Activated CD8-positive, alpha-beta memory T cell treated with anti-CD3 and anti-CD28 coated beads, Interleukin-2, amount 50 U/mL, for 48 hours (primary cell): ENCODE measurements around the gene FAM228A.
"Not testable (repeated sequence)": the region's sequence is repeated elsewhere in the genome, so short reads cannot be mapped to it uniquely, and the experiment has no call there.

Source experiments
- DNase-seq: peaks from one replicate; pipeline ENCODE4 v3.0.0-alpha.2; 2020

FAM228A gene

DNA sequence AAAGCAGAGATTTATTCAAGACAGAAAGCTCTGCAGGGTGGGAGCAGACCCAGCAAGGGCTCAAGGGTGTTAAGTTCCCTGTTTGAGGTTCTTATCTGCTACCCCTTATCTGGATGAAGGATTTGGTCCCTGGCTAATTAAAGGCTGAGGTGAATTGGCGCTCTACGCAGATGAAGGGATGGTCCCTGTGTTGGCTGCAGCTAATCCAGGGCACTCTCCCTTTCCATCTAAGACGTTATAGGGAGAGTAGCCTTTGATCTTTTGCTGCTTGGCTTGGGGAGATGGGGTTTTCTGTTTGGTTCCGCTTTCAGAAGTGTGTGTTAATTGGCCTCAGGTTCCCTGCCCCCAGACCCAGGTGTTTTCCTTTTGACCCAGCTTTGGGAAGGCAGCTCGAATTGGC is 17.0 kb downstream of the FAM228A start:
- DNase-seq = no peak

- DNase-seq = not testable (repeated sequence)
Measured at GRCh38 chr2:24197213-24197612, 22.4 kb downstream of the FAM228A start.

- no peak for DNase-seq
Measured at GRCh38 chr2:24199968-24200590, 25.2 kb downstream of the FAM228A start.

DNA sequence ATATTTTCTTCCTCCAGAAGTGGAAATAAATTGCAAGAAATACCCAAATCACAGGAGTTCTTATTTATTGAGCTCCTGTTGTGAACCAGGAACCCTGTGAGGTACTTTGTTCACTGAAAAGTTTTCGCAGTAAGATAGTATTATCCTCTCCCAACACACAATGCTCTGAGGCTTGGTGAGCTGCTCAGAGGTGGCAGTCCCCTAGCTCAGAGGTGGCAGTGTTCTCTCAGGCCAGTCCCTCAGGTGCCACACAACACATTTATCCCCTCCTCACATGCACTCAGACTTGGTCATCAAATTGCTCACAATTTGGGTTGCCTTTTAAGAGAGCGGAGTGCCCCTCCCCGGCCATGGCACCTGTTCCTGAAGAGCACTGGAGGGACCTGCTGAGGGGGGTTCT is 25.9 kb downstream of the FAM228A start:
- no peak for DNase-seq

DNA sequence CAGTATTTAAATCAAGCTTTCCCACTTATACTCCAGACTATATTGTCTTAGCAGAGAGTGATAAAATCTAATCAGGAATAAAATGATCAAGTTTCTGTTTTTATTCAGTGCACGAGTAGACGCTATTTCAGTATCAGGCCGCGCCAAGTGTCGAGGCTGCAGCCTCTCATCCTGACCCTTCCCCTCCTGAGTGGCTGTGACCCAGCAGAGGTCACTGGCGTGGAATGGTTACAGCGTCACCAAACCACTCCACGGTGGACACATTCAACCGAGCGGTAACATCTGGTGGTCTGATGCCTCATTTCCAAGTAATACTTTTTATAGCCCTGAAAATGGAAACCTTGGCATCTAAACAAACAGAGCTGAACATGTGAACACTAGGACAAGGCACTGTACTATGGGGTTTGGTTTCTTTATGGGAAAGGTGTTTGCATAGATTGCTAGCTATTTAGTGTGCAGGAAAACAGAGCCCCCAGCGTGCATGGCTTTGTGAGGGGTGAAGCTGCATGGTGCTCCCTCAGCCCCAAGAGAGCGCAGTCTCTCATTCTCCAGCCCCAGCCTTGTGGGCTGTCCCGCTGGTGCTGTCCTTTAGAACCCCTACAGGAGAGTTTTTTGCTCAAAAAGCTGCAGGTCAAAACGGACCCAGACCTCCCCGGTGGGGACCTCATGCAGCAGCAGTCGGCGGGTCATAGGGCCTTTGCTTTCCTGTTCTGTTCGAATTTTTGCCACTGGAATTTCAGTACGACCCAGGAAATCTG is 28.4 kb downstream of the FAM228A start:
- DNase-seq = no peak

- DNase-seq = no peak
Measured at GRCh38 chr2:24203787-24204150, 28.9 kb downstream of the FAM228A start.

DNA sequence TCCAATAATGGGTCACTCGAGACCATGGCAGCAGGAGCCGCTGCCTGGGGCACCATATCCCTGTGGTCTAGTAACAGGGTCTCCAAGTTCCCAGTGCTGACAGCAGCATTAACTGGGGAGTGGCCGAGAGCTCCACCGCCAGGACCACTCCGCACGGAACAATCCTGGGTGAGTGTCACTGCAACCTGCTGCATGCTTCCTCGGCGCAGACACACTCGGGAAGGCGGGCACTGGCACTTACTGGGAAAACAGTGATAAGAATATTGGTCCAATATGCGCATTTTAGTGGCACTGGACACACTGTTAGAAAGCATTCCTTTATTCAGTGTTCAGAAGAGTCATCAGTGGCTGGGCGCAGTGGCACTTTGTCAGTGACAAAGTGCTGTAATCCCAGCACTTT is 29.7 kb downstream of the FAM228A start:
- DNase-seq = no peak

GRCh38 chr2:24205131-24205530 is 30.3 kb downstream of the FAM228A start:
- no peak for DNase-seq

GRCh38 chr2:24206242-24206641 is 31.4 kb downstream of the FAM228A start:
- DNase-seq = no peak

GRCh38 chr2:24206714-24207113 is 31.9 kb downstream of the FAM228A start:
- no peak for DNase-seq

GRCh38 chr2:24207359-24207758 is 32.5 kb downstream of the FAM228A start:
- DNase-seq = no peak

DNA sequence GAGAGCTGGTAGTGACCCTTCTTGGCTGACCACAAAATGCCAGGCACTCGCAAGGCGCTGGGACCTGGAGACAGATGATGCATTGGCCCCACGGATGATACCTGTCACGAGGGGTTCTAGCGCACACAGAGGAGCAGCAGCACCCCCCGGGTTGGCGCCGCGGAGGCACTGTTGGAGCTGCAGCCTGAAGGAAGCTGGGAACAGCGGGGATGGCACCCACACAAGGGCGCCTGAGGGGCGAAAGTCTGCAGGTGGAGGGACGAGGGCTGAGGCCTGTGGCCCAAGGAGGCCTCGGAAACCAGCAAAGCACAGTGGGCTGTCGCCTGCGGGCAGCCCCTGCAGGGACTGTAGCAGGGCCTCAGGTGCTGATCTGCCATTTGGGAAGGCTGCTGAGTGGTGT is 33.6 kb downstream of the FAM228A start:
- no peak for DNase-seq

GRCh38 chr2:24209389-24210105 is 34.7 kb downstream of the FAM228A start:
- no peak for DNase-seq

DNA sequence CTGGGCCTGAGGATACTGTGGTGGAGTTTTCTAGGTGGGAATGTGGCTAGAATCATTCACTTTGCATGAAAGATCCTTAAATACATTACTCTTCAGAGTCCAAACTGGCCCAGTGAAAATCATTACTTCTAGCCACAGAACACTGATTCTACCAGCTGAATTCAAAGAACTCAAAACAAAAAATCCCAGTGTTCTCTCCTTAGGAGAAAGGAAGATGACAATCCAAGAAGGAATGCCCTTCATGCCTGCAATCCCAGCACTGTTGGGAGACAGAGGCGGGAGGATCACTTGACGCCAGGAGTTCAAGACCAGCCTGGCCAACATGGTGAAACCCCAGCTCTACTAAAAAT is 35.2 kb downstream of the FAM228A start:
- DNase-seq = no peak

DNA sequence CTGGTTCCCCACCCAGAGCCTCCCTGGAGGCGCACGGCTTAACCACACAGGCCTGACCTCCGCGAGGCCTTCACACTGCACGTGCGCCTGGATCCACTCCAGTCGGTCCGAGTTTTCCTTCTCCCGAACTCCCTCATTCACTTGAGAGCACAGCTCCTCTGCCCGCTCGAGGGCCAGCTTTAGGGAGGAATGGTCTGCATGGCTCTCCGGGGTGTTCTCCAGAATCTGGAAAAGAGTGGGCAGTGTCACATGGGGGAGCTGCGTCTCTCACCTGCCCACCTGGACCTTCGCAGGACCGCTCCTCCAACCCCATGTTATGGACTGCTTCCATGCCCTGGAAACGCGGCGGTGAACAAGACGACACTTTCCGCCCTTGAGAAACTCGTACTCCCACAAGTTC is 35.9 kb downstream of the FAM228A start:
- no peak for DNase-seq

- no peak for DNase-seq
Measured at GRCh38 chr2:24211408-24211807, 36.6 kb downstream of the FAM228A start.

DNA sequence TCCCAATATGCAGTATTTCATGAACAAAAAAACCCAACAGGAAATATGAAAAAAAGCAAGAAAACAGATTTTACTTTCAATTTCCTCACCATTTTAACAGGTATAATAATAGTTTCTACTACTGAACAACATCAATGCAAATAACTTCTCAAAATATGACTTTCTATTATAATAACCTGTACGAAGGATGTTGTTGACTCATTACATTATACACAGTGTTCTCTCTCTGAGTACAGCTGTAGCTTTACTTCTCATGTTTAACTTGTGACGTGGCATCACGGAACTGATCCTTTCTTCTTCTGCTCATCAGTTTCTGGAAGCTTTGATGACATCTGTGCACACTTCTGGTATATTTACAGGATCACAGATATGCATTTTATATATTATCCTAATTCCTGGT is 40.0 kb downstream of the FAM228A start:
- DNase-seq = no peak

DNA sequence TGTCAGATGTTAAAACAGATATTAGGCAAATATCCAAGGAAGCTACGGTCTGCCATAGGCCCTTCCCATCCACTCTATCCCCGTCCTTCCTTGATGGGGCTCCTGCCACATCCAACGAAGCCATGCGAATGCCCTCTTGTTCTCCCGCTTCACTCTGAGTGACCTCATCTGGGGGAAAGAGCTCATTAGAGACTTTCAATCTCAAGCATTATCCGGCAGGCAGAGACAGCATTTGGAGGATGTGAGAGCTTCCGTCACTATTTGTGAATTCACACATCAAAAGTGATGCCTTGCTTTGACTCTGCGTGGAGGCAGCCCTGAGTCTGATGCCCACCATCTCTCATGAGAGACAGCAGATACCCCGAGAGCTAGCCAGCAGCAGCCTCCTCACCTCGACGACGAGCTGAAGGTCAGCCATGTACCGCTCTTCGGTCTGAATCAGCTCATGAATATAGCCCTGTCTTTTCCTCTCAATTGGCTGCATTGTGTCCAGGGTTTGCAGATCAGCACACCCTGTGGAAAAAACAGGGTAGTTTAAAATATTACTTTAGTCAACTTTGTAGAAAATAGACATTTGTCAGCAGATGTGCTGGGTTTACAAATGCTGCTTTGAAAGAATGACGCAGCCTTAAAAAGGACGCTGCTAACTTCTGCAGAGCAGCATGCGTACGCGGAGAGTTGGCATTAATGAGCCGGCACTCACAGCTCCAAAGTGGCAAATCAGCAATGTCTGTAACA is 45.9 kb downstream of the FAM228A start:
- DNase-seq = no peak

DNA sequence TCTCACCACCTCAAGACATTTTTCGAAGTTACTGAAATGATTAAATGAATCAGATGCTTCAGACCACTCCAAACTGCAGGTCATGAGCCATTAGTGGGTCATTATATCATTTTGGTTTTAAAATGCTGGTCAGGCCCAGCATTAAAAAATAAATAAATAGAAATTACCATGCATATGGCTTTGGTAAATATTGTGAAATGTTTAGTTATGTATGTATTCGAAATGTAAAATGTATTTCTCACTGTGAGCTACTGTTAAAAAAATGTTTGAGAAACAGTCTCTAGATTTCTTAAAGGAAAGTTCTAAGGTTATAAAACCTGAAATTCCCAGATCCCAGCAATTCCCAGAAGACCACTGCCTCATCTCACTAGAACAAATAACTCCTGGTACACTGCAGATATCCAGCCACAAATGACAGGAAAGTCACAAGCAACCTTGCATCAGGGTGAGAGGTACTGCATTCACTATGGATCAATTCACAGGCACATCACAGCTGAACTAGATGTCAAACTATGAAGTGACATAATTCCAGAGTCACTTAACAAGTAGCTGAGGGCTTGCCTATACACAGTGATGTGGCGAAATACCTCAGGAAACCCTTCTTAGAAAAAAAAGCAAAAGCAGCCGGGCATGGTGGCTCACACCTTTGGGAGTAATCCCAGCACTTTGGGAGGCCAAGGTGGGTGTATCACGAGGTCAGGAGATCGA is 46.6 kb downstream of the FAM228A start:
- DNase-seq = no peak

GRCh38 chr2:24222946-24223345 is 48.1 kb downstream of the FAM228A start:
- no peak for DNase-seq

DNA sequence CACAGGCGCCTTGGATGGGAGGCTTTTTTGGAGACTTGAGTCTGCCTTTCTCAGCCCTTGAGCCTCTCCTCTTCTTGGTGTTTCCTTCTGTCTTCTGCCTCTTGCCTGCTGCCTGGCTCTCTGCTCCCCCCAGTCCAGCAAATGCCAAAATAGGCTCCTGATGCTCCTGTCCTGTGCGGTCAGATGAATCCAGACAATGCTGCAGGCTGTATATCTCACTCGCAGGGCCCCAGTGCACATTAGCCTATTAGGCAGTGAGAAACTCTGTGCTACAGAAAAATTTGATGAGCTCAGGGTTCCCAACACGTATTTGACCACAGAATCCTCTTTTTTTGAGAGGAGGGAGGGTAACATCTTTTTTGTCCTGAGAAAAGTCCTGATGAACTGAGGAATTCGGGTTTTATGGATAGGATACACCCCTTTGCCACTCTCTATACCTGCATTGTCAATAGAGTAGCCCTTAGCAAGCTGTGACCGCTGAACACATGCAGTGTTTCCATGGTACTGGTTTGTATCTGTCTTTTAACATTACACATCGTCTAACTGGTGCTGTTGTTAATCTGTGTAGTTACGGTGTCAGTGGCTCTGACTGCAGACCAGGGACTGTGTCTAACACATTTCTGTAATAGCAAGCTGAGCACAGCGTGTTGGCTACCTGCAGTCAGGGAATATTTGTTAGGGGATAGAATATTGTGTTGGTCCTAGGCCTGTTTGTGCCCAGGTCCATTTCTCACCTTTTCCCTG is 50.8 kb downstream of the FAM228A start:
- no peak for DNase-seq

DNA sequence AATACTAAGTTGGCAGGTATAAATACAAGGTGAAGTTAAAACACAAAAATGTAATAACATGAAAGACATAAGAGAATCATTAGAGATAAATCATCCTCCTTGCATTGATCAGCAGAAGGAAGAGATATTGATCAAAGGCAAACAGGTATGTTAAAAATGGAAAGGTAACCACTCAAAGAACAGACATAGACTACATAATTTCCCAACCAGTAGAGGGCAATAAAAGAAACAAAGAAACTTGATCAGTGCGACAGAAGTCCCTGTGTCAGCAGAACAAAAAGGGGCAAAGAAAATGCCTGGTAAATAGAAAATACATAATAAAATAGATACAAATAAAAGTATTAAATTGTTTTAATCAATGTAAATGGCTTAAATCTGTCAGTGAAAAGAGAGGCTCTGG is 53.6 kb downstream of the FAM228A start:
- DNase-seq = no peak
